NCI-H2029 (cell line): ENCODE data around the gene ERO1A.

ENCODE experiments used
- DNase-seq: peaks from one replicate; lab custom pipeline; 2025; lab: John Stamatoyannopoulos, UW

ERO1A gene

DNA sequence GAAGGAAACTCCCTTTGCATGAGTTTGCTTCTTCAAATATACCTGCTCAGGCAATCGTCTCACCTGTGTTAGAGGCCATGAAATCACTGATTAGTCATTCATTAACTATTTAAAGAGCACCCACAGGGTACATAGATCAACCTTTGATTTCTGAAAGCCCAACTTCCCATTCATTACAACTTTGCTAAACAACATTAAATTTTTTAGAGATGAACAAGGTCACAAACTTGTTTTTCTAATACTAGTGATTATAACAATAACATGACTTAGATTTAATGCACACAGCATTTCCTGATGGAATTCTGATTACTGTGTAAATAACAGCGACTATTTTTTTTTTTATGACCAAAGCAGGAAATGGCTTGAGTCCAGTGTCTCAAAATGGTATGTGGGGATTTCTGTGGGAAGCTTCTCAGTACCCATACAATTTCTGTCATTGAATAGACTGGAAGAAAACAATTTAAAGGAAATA is 5.4 kb upstream of the ERO1A start:
- DNase-seq, result peak; percentile 8

DNA sequence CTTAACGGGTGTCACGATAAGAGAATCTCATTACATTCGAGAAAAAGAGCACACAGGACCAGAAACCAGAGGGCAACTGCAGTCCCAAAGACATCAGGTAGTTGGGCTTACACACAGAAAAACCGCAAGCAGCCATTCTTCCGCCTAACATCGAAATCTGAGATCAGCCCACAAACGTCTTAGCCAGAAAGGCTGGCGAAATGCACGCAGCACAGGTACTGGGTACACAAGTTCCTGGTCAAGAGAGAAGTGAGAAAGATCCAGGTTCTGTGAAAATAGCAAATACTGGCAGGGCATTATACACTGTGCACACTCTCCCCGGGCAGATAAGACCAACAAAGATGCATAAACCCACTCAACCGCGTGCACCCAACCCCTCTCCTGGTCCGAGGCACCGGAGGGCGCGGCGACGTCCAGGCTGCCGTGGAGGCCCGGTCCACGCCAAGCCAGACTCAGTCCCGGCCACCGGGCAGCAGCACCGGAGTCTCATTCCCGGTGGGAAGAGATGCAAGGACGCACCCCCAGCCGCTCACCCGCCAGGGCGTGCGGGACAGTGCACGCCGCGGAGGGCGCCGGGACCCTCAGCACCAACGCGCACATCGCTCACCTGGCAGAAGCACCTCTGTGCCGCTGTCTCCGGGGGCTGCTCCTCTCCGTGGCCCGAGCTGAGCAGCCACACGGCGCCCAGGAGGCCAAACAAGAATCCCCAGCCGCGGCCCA is 437 bp downstream of the ERO1A start:
- peak; percentile 58 for DNase-seq

DNA sequence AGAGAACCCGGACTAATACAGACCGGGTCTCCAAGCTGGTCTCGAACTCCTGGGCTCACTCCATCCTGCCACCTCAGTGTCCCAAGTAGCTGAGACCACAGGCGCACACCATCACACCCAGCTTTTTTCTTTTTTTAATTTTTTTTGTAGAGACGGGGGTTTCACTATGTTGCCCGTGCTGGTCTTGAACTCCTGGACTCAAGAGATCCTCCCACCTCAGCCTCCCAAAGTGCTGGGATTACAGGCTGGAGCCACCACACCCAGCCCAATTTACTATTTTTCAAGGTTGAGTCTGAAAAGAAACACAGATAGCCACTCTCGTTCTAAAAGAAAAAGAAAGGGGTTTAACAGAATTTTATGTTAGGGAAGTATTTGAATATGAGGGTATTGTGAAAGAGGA is 1.8 kb downstream of the ERO1A start:
- DNase-seq, result no peak

DNA sequence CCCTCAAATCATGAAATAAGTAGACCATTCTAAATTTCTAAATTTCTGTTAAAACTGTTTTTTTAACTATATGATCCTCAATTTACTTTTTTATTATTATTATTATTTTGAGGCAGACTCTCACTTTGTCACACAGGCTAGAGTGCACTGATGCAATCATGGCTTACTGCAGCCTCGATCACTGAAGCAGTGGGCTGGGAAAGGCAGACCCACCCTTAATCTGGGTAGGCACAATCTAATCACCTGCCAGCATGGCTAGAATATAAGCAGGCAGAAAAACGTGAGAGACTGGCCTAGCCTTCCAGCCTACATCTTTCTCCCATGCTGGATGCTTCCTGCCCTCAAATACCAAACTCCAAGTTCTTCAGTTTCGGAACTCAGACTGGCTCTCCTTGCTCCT is 2.3 kb downstream of the ERO1A start:
- no peak for DNase-seq

DNA sequence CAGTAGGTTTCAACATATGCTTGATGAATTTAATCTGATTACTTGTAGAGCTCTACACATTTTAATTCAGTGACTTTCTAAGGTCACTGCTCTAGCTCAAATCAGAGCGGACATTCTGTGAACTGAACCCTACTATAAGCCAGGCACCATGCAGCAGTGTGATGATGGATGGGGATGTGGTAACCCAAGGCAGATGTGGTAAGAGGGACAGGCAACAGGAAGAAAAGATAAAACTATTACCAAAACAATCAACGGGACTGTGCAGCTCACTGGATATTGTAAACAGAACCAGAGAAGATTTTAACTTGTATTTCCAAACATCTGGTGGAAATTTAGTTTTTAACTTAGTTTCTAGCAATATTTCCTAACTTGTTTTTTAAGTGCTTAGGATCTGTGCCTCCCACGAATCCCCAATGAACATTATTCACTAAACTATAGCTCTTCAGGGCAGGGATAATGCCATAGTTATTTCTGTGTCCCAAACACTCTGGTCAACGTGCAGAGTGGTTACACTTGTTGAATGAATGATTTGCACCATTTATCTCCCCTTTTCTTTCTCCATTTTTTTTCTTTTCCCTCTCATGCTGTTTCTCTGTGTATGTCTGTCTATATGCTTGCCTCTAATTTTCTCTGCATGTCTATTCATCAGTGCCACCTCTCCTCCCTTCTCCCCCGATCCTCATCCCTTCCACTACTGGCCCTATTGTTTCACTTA is 3.0 kb downstream of the ERO1A start:
- no peak for DNase-seq

DNA sequence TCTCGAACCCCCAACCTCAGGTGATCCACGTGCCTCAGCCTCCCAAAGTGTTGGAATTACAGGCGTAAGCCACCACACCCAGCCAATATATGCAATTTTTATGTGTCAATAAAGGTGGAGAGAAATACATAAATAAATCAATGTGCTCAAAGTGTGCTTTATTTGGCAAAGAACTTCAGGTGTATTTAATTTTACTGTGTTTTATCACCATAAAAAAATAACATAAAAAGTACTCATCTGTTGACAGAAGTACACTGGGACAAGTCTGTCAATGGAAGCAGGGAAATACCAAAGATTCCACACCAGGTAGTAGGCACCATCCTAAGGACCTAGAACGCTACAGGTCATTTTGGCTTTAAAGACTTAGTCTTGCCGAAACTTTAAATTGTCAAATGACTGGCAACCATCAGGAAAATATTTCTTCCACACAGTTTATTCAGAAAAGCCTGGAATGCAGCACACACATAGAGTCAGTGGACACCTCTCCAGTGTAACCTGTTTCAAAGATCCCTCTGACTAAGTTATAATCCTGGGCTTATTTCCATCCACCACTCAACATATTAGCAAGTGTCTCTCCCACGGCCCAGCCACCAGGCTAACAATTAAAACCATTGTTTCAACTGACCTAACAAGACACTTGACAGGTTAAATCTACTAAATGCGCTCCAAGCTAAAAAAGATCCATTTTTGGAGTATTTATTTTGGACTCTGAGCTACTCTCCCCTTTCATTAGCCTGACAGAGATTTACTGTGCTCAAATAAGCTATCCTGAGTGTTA is 4.2 kb downstream of the ERO1A start:
- DNase-seq, result no peak

DNA sequence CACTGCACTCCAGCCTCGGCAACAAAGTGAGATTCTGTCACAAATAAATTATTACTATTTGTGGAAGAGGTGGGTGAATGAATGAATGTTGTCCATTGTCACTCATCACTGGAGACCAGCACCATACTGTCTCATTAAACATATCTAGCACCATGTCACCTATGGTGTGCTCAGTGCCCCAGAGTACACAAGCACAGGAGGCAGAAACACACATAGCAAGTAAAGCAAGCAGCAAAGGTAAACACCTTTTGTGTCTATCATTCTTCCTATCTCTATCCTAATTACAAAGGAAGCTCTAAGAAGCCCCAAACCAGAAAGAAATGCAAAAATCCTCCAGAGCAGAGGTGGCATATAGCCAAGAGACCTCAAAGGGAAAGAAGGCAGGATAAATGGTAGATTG is 9.2 kb downstream of the ERO1A start:
- DNase-seq, result no peak

DNA sequence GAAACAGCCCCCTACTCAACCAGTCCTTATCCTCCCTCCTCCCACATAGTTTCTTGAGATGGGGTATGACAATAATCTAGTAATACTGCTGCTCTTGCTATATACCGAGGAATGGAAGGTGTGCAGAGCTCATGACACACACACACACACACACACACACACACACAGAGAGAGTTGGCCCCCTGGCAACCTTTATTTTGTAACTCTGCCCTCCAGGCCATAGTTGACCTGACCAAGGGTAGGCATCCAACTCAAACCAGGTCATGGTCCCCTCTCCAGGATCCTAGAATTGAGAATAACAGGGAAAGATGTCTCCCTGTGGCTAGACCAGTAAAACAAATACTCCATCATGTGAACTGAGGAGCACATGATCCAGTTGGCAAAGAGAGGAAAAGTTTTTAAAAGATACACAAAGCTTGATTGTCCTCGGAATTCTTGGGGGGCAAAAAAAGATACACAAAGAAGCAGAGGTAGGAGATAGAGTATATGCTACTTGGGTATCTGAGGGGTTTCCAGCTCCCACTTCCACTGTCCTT is 11.3 kb downstream of the ERO1A start:
- no peak for DNase-seq

DNA sequence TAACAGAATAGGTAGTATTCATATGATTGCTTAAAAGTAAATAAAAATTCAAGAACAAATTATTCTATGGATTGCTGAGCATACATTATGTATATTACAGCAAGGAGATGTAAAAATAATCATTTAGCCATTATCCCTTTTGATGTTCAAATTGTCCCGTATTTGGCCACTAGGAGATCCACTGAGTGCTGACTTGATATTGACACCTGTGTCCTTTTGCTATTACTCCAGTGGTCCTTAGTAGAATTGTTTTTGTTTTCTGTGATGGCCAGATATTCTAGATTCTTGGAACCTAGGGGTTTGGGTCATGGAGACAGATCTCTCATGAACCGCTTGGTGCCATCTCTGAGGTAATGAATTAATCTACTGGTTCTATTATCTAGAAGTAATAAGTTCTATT is 16.8 kb downstream of the ERO1A start:
- no peak for DNase-seq

DNA sequence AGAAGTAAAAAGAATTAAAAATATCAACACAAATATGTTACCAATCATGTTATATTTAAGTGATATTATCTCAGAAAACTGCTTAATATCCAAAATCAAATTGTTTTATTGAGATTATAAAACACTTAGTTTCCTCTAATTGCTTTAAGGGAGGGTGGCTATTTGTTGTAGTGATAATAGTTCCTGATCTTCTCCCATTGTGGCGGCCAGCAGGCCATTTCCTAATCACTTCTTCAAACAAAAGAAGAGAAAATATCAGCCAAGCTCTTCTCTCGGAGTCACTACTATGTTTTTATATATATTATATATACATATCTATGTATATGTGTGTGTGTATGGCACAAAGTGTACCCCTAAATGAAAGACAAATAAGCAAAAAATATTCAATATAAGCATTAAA is 31.5 kb downstream of the ERO1A start:
- DNase-seq, result no peak

DNA sequence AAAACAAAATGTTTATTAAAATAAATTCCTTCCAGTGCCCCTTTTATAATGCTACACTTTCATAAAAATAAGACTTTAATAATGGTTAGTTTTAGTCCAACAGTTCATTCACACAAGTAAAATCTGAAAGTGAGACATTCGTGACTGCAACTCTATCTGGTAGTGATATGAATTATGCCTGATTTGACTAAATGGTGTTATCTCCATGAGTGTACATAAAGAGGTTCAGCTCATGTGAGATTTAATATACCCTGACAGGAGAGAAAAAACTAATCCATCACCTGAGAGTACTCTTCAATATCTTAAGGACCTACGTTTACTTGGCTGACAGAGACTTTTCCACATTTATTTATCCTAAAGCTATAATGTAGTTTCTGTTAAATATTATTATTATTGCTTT is 34.0 kb downstream of the ERO1A start:
- no peak for DNase-seq

DNA sequence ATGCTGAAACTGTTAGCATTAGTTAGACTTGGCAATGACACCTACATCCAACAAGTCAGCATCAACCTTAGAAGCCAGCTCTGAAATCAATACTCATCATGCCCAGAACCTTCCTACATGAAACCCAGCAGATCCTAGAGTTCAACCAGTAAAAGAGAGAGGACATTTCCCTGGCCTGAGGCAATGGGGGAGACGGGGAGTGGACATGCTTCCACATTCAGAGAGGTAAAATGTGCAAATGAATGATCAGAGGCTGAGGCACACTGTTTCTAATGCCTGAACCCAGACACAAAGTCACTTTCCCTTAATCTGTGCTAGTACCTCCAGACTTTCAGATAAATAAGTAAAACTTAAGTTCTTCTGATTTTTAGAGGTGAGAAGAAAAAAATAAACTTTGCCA is 34.5 kb downstream of the ERO1A start:
- no peak for DNase-seq

DNA sequence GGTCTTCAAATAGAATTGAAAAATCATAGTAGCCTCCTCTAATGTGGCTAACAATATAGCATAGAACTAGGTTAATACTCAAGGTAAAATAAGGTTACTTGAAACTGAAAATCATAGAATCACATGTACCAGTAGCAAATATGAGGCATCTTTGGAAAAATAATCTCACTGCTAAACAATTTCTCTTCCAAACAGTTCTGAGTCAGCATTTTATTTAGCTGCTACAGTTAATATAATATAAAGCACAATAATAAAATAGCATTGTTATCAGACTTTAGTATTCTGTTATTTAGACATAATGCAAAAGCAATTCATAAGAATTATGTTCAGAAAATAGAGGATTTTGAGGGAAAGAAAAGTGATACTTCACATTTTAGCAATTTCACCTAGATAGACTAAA is 35.0 kb downstream of the ERO1A start:
- no peak for DNase-seq

DNA sequence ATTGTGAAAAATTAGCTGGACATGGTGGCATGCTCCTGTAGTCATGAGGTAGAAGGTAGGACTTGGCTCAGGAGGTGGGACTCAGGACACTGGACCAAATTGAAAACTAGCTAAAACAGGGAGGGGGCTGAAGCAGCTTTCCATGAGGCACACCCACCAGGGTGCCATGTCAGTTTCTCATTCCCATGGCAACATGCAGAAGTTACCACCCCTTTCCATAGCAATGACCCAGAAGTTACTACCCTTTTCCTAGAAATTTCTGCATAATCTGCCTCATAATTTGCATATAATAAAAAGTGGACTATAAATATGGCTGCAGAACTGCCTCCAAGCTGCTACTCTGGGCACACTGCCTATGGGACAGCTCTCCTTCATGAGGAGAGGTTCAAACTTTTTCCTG is 38.5 kb downstream of the ERO1A start:
- no peak for DNase-seq

DNA sequence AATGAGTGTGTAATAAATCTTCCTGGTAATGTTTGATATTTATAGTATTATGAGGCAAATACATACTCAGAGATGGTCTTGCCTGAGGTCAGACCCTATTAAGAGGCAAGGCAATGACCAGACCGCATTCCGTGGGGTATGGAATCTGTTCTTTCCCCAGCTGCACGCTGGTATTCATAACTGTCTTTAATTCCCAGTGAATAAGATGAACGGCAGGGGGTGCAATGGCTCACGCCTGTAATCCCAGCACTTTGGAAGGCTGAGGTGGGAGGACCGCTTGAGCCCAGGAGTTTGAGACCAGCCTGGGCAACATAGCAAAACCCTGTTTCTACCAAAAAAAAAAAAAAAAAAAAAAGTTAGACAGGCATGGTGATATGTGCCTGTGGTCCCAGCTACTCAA is 44.6 kb downstream of the ERO1A start:
- no peak for DNase-seq

DNA sequence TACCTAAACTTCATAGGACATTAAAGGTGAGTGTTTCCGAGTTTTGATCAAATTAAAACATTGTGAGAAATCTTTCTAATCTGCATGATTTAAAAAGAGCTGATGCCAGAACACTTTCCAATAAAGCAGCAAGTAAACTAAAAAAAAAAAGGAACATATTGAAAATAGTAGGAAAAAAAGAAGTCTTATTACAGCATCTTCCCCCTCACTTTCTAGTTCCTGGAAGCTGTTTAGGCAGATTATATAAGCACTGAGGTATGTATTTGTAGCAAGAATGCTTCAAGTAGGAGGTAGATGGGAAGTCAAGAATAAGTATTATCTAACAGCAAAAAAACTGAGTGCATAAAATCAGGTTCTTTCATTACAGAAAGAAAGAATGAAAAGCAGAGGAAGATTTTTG is 45.8 kb downstream of the ERO1A start:
- DNase-seq, result no peak

DNA sequence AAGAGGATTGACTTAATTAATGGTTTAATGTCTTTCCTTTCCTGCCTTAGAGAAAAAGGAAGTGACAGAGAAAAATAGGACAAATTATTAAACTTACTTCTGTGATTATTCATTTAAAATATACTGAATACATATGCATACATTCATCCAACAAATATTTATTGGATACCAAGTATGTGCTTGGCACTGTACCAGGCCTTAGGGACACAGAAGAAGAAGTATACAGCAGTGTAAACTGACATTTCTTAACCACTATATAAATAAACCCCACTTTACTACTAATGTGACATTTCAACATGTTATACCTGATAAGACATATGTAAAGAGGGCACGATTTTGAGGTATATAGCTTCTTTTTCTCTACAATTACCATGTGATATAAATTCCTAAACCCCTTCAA is 53.6 kb downstream of the ERO1A start:
- no peak for DNase-seq

DNA sequence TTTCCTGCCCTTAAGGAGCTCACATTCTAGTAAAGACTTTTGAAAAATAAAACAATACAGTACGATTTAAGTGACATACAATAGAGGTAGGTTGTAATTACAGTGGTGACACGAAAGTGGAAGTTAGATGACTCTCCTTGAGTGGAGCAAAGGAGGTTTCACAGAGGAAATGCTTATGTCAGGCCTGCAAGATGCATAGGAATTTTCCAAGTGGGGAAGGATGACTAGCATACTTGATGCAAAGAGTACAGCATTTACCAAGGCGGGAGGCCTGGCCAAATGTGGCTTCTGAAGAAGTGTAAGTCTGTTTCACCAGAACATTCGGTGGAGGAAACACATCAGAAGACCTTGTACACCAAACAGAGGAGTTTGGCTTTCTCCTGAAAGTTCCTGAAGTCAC is 55.2 kb downstream of the ERO1A start:
- no peak for DNase-seq

DNA sequence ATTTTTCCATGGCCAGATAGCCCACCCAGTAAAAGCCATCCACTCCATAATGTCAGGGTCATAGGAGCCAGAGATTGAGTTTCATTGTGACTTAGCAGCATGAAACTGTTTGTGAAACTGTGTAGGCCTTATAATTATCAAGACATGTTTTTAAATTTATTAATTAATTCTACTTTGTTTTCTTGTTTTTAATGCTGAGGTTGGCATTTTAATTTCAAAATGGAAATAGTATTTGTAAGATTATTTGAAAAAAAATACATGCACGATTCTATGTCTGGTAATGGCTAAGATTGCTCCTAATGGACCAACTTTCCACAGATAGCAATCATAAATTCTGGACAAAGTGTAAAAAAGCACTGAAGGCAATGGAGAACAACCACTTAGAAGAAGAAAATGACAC is 75.7 kb downstream of the ERO1A start:
- no peak for DNase-seq

DNA sequence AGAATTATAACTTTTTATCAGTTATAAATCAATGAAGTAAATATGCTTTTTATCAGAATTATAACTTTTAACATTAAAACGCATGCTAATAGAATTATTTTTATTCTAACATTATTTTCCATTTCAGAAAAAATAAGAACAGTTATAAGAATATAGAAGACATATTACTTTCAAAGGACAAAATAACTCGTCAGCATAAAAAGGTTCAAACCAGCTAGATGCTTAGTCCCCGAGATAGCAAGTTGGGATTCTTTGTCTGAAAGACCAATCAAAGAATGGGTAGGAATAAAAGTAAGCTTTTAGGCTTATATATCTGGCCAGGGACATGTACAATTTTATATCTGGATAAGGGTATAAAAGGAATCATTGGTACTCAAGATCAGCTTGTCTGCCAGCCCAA is 76.8 kb downstream of the ERO1A start:
- no peak for DNase-seq

DNA sequence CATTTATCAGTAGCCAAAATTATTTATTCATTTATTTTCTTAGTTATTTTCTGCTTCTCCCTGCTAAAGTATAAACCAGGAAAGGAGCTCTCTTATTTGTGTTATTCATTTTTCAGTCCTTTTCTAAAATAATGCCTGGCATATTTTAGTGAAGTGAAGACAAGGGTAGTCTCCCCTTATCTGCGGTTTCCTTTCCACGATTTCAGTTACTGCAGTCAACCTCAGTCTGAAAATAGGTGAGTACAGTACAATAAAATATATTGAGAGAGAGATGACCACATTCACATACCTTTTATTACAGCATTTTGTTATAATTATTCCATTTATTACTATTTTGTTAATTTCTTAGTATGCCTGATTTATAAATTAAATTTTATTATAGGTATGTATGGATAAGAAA is 85.2 kb downstream of the ERO1A start:
- no peak for DNase-seq

DNA sequence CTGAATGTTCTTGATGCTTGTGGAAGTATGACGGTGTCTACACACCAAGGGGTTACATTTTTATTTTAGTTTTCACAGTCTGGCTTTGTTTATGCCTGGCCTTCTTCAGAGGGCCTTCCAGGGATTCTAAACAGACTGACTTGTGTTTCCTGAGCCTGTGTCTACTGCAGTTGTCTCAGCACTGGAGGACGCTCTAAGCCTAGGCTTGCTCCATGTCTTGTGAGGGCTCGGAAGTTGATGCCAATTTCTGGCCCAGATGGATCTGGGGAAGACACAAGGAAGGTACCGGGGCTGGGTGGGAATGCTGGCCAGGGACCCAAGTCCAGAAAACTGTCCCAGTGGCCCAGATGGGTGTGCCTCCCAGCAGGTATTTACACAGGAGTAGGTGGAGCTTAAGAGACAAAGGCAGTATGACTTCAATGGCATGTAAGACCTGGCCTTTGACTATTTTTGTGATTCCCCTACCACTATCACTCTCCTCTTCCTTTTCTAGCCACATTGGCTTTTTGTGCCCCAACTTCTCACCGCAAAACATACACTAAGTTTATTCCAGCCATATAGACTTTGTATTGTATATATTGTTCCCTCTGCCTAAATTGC is 85.8 kb downstream of the ERO1A start:
- DNase-seq, result no peak
